CD4-positive, alpha-beta T cell (primary cell): Measurements from ENCODE around the gene CLSTN1. TPM values are rescaled to one million over a fixed set of nuclear protein-coding genes. Genes with fewer than 3 reads are reported as not detected.
"Not testable (repeated sequence)": the region's sequence is repeated elsewhere in the genome, so short reads cannot be mapped to it uniquely, and the experiment has no call there.

Experiments used
- ATAC-seq: fragments of 200-7000 bp; cut with Tn5 transposase; one replicate; pipeline ENCODE4 v1.10.0; 2022; ENCODE audit warnings: mild to moderate bottlenecking; ENCODE audit not compliant: poor library complexity
- CTCF ChIA-PET: fragments of 350-600 bp; sonication (Branson Sonifier 250); formaldehyde crosslinking; loops from one replicate; lab custom pipeline; 2021; ENCODE audit warnings: antibody characterized with exemption, inconsistent platforms; lab: Charles Lee
- POLR2A ChIA-PET: fragments of 350-600 bp; sonication (Branson Sonifier 250); formaldehyde crosslinking; loops from one replicate; lab custom pipeline; 2021; ENCODE audit warnings: antibody characterized with exemption, inconsistent platforms; lab: Charles Lee
- DNase-seq, 14 experiments: peaks; one replicate each; pipeline ENCODE4 v3.0.0-alpha.2; 2013 to 2020; ENCODE audit warnings: mixed read lengths in 2 of 14
- H3K27ac ChIP-seq, 2 donors: one replicate each; pipeline versions ENCODE4 v1.5.1 to v1.7.0; 2013; ENCODE audit warnings: low read length in 2 of 2, low read depth in 1 of 2, mild to moderate bottlenecking in 1 of 2
- H3K27me3 ChIP-seq, 2 experiments: 1 replicate in 1 of 2; 2 replicates in 1 of 2; pipeline versions ENCODE4 v1.6.1 to v1.7.0; 2013; ENCODE audit warnings: low read length in 2 of 2, control low read depth in 1 of 2, mild to moderate bottlenecking in 1 of 2, moderate library complexity in 1 of 2; ENCODE audit not compliant: insufficient read depth in 2 of 2, control insufficient read depth in 1 of 2
- H3K36me3 ChIP-seq: one replicate; pipeline ENCODE4 v1.6.1; 2013; ENCODE audit warnings: low read length, control low read depth; ENCODE audit not compliant: insufficient read depth
- H3K4me1 ChIP-seq: one replicate; pipeline ENCODE4 v1.6.1; 2013; ENCODE audit warnings: low read length, control low read depth; ENCODE audit not compliant: insufficient read depth
- H3K4me3 ChIP-seq: one replicate; pipeline ENCODE4 v1.5.1; 2013; ENCODE audit warnings: mild to moderate bottlenecking, low read length, moderate library complexity
- H3K9me3 ChIP-seq, 2 experiments: 1 replicate in 1 of 2; 2 replicates in 1 of 2; pipeline versions ENCODE4 v1.6.1 to v1.7.0; 2013; ENCODE audit warnings: low read length in 2 of 2, mild to moderate bottlenecking in 2 of 2, control low read depth in 1 of 2, moderate library complexity in 1 of 2; ENCODE audit not compliant: control insufficient read depth in 1 of 2, insufficient read depth in 1 of 2
- H3K27ac Mint-ChIP-seq: one replicate; pipeline ENCODE4 v1.8.0; 2020; ENCODE audit warnings: mixed read lengths
- H3K27me3 Mint-ChIP-seq: one replicate; pipeline ENCODE4 v1.8.0; 2021; ENCODE audit warnings: mixed read lengths
- H3K36me3 Mint-ChIP-seq: one replicate; pipeline ENCODE4 v1.8.0; 2021; ENCODE audit warnings: low read depth, mixed read lengths
- H3K4me1 Mint-ChIP-seq: one replicate; pipeline ENCODE4 v1.8.0; 2021; ENCODE audit warnings: low read depth, mixed read lengths
- H3K4me3 Mint-ChIP-seq: one replicate; pipeline ENCODE4 v1.8.0; 2020; ENCODE audit warnings: mild to moderate bottlenecking, mixed read lengths
- H3K9me3 Mint-ChIP-seq: one replicate; pipeline ENCODE4 v1.8.0; 2020; ENCODE audit warnings: mixed read lengths
- intact Hi-C, 2 experiments: fragments of 100-400 bp; cut with DNase I in 1 of 2; cut with micrococcal nuclease in 1 of 2; formaldehyde crosslinking; loops; one replicate each; pipeline versions ENCODE4 v1.15.1 to v1.9.0; 2023 to 2025; cut with DNase I, micrococcal nuclease
- total RNA-seq, 174 experiments: library from RNA in 2 of 174; stranded (reverse) in 2 of 174; gene quantifications; one replicate each; pipeline ENCODE4 v1.2.3 and lab custom pipeline; 2021 to 2026
- TF ChIP-seq, protein P1 (sequence below): fragments of 200-600 bp; IDR thresholded peaks from one replicate; pipeline ENCODE4 v1.8.0; 2022; ENCODE audit warnings: antibody characterized with exemption, mild to moderate bottlenecking

Gene CLSTN1
- total RNA-seq, 2 experiments from 2014 or later, result 66.8 to 68.1 TPM

GRCh38 chr1:9766759-9767442, 56.9 kb downstream of the CLSTN1 start:
- H3K4me1 ChIP-seq, result peaks cover 3% of the 10 kb centered on the region

GRCh38 chr1:9764550-9764949, 59.2 kb downstream of the CLSTN1 start:
- H3K4me3 Mint-ChIP-seq, result no peak overlapping the region
- Histone ChIP-seq H3K27me3 (no peaks in the 10 kb centered on the region), H3K36me3 (no peaks in the 10 kb centered on the region), H3K4me3 (no peak overlapping the region), H3K9me3 (no peaks in the 10 kb centered on the region), H3K4me1 (peaks cover 3% of the 10 kb centered on the region), H3K27ac (no peak overlapping the region)
- no peak overlapping the region for H3K27ac Mint-ChIP-seq
- H3K9me3 Mint-ChIP-seq, result no peaks in the 10 kb centered on the region
- intact Hi-C loops, result no loop called here
- no peak for ATAC-seq
- ChIA-PET POLR2A (no interaction called here), CTCF (no interaction called here)
- H3K36me3 Mint-ChIP-seq, result peaks cover 28% of the 10 kb centered on the region
- TF ChIP-seq, protein P1, sequence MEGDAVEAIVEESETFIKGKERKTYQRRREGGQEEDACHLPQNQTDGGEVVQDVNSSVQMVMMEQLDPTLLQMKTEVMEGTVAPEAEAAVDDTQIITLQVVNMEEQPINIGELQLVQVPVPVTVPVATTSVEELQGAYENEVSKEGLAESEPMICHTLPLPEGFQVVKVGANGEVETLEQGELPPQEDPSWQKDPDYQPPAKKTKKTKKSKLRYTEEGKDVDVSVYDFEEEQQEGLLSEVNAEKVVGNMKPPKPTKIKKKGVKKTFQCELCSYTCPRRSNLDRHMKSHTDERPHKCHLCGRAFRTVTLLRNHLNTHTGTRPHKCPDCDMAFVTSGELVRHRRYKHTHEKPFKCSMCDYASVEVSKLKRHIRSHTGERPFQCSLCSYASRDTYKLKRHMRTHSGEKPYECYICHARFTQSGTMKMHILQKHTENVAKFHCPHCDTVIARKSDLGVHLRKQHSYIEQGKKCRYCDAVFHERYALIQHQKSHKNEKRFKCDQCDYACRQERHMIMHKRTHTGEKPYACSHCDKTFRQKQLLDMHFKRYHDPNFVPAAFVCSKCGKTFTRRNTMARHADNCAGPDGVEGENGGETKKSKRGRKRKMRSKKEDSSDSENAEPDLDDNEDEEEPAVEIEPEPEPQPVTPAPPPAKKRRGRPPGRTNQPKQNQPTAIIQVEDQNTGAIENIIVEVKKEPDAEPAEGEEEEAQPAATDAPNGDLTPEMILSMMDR, result no peak
- H3K4me1 Mint-ChIP-seq, result peaks cover 42% of the 10 kb centered on the region
- DNase-seq, result no peak
- no peaks in the 10 kb centered on the region for H3K27me3 Mint-ChIP-seq

More at GRCh38 chr1:9766759-9767442, 56.9 kb downstream of the CLSTN1 start:
- Histone ChIP-seq H3K9me3 (no peaks in the 10 kb centered on the region), H3K4me3 (no peak overlapping the region), H3K27ac (no peak overlapping the region), H3K36me3 (no peaks in the 10 kb centered on the region), H3K27me3 (no peaks in the 10 kb centered on the region)
- Mint-ChIP-seq H3K36me3 (peaks cover 20% of the 10 kb centered on the region), H3K4me1 (peaks cover 29% of the 10 kb centered on the region), H3K9me3 (no peaks in the 10 kb centered on the region), H3K4me3 (no peak overlapping the region), H3K27ac (no peak overlapping the region), H3K27me3 (no peaks in the 10 kb centered on the region)
- no peak for DNase-seq
- CTCF ChIA-PET, result interaction anchor here (0.7 to 1.6 kb wide), 2 partner anchors 18 to 1989 kb away, joined by 3 to 6 read pairs; no protein-coding TSS in a partner anchor
- no peak for ATAC-seq
- TF ChIP-seq, protein P1, result no peak
- POLR2A ChIA-PET, result no interaction called here
- intact Hi-C loops, result no loop called here

DNA sequence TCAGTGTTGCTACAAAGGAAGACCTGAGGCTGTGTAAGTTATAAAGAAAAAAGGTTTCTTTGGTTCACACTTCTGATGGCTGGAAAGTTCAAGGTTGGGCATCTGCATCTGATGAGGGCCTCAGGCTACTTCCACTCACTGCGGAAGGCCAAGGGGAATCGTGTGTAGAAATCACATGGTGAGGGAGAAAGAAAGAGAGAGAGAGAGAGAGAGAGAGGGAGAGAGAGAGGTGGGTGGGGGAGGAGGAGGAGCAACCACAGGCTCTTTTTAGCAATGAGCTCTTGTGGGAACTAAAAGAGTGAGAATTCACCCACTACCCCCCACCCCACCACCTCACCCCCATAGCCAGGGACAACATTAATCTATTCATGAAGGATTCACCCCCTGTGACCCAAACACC, 59.9 kb downstream of the CLSTN1 start:
- no peaks in the 10 kb centered on the region for H3K4me1 ChIP-seq
- H3K36me3 ChIP-seq, result no peaks in the 10 kb centered on the region
- ChIA-PET POLR2A (no interaction called here), CTCF (no interaction called here)
- TF ChIP-seq, protein P1, result no peak
- ATAC-seq (no peak), DNase-seq (no peak)
- Mint-ChIP-seq H3K4me1 (peaks cover 37% of the 10 kb centered on the region), H3K9me3 (no peaks in the 10 kb centered on the region), H3K36me3 (peaks cover 28% of the 10 kb centered on the region), H3K27ac (no peak overlapping the region), H3K4me3 (no peak overlapping the region), H3K27me3 (no peaks in the 10 kb centered on the region)
- no peak overlapping the region for H3K4me3 ChIP-seq
- no peaks in the 10 kb centered on the region for H3K27me3 ChIP-seq
- no peaks in the 10 kb centered on the region for H3K9me3 ChIP-seq
- no peak overlapping the region for H3K27ac ChIP-seq
- intact Hi-C loops, result no loop called here

DNA sequence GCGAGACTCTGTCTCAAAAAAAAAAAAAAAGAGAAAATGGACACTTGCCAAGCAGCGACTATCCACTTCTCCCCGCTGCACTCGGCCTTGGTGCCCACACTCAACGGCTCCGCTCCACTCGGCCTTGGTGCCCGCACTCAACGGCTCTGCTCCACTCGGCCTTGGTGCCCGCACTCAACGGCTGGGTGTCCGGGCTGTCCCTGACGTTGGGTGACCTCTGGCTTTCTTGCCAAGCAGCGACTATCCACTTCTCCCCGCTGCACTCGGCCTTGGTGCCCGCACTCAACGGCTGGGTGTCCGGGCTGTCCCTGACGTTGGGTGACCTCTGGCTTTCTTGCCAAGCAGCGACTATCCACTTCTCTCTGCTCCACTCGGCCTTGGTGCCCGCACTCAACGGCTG, 61.3 kb downstream of the CLSTN1 start:
- H3K4me3 ChIP-seq, H3K27ac Mint-ChIP-seq, DNase-seq, ATAC-seq, H3K9me3 ChIP-seq, H3K27me3 Mint-ChIP-seq, H3K27me3 ChIP-seq, H3K9me3 Mint-ChIP-seq, intact Hi-C loops, H3K36me3 ChIP-seq, H3K4me1 ChIP-seq, H3K4me3 Mint-ChIP-seq, H3K27ac ChIP-seq, POLR2A ChIA-PET, CTCF ChIA-PET: not testable (repeated sequence)
- Mint-ChIP-seq H3K36me3 (peaks cover 28% of the 10 kb centered on the region), H3K4me1 (peaks cover 29% of the 10 kb centered on the region)
